Activated CD4-positive, alpha-beta T cell treated with anti-CD3 and anti-CD28 coated beads, Interleukin-2, Interleukin-4, amounts not matched to agents 100 ng/mL and 50 ng/mL, durations not matched to agents 16 hours and 8 hours (primary cell): ENCODE measurements around the gene NAALAD2.
"Not testable (repeated sequence)": the region's sequence is repeated elsewhere in the genome, so short reads cannot be mapped to it uniquely, and the experiment has no call there.

Source experiments
- DNase-seq: peaks from one replicate; pipeline ENCODE4 v3.0.0-alpha.2; 2020; ENCODE audit warnings: low spot score

Gene NAALAD2

GRCh38 chr11:90192869-90193582, 58.6 kb downstream of the NAALAD2 start:
- DNase-seq: no peak

DNA sequence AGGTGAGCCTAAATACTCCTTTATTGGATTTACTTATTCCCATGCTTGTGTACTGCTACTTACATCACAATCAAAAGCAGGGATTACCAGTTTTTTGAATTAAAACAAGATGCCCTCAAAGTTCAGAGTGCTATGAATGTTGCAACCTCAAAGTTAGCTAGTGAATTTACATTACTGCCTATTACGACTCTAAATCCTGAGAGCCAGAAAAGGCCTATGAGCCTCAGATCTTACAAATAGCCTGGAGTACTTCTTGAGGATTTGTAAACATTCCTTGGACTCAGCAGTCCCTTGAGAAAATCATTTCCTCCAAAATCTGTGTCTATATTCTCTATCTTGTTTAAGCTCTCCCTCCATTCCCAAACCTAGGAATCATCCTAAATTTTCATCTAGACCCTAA, 62.9 kb downstream of the NAALAD2 start:
- no peak for DNase-seq

DNA sequence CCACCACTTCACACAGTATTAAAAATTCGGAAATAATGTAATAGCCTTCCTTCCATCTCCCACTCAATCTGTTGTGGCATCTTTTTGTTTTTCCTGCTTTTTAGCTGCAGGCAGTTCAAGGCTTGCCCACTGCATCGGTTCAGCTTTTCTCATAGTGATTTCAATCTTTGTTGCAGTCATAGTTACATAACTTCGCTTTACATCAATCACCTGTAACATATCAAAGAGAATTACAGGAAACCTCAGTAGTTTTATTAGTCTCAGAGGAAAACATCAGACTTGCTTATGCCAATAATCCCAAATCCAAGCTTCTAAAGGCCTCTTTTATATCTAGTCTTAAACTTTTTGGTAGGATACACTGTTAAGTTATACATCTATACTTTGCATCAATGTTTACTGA, 67.9 kb downstream of the NAALAD2 start:
- no peak for DNase-seq

DNA sequence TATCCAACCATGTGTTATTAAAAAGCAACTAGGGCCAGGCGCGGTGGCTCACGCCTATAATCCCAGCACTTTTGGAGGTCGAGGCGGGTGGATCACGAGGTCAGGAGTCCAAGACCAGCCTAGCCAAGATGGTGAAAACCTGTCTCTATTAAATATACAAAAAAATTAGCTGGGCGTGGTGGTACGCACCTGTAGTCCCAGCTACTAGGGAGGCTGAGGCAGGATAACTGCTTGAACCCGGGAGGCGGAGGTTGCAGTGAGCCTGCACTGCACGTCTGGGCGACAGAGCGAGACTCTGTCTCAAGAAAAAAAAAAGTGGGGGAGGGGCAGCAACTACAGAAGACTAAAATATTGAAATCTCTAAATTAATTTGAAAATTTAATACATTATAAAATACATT, 69.9 kb downstream of the NAALAD2 start:
- DNase-seq: no peak

GRCh38 chr11:90204832-90205646, 70.6 kb downstream of the NAALAD2 start:
- peak; percentile 51 for DNase-seq

GRCh38 chr11:90207992-90208391, 73.5 kb downstream of the NAALAD2 start:
- DNase-seq: not testable (repeated sequence)

DNA sequence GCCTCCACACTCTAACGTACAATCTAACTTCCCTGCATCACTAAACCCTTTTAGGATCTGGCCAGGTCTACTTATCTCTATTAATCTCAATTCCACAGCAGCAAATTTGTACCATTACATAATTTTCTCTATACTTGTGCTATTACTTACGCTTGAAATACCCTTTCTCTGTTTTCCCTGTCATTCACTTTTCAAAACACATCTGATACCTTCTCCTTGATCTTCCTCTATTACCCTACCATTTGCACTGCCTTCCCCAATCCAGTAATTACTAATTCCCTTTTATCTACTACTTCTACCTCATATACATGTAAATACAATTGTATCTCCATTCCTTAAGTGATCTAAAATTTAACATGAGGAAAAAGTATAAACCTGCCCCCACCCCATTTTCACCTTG, 74.4 kb downstream of the NAALAD2 start:
- no peak for DNase-seq

GRCh38 chr11:90213322-90213721, 78.9 kb downstream of the NAALAD2 start:
- no peak for DNase-seq

GRCh38 chr11:90216611-90217010, 82.1 kb downstream of the NAALAD2 start:
- no peak for DNase-seq

DNA sequence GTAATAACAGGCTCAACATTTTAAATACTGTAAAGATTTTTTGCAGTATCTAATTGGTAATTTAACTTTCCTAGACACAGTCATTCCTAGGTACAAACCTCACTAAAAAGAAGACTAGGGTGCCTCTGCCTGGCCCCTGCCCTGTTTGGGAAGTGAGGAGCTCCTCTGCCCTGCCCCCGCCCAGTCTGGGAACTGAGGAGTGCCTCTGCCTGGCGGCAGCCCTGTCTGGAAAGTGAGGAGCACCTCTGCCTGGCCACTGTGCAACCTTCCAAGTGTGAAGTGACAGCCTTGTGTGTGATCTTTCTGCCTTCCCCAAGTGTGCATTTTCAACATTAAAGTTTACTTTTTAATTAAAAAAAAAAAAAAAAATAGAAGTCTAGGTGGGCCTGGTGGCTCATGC, 84.1 kb downstream of the NAALAD2 start:
- no peak for DNase-seq

GRCh38 chr11:90219438-90219837, 85.0 kb downstream of the NAALAD2 start:
- DNase-seq: no peak

- peak; percentile 37 for DNase-seq
Measured at GRCh38 chr11:90220391-90220790, 85.9 kb downstream of the NAALAD2 start.

DNA sequence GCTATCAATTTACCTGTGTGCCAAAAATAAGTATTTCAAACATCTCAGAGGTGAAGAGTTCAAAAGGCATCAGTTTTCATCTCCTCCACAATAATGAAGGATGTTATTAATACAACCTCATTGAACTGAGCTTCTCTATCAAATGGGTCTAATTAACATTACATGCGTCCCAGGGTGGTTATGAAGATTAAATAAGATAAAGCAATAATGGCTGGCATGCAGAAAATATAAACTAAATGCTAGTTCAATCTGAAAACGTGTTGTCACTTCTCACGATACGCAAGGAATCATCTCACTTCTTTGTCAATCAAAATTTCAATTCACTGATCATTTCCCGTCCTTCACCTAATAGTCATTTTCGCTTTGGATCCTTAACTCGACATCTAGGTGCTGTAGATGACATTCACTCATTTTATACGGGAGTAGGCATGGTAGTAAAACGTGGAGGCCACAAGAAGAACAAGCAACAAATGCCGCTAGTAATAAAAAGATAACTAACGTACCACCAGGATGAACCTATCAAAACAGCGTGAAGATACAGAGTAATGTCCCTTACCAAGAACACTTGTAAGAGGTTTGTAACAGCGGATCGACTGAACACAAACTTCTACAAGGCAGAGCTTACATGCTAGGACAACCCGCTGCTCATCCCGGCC, 87.5 kb downstream of the NAALAD2 start:
- peak; percentile 9 for DNase-seq

DNA sequence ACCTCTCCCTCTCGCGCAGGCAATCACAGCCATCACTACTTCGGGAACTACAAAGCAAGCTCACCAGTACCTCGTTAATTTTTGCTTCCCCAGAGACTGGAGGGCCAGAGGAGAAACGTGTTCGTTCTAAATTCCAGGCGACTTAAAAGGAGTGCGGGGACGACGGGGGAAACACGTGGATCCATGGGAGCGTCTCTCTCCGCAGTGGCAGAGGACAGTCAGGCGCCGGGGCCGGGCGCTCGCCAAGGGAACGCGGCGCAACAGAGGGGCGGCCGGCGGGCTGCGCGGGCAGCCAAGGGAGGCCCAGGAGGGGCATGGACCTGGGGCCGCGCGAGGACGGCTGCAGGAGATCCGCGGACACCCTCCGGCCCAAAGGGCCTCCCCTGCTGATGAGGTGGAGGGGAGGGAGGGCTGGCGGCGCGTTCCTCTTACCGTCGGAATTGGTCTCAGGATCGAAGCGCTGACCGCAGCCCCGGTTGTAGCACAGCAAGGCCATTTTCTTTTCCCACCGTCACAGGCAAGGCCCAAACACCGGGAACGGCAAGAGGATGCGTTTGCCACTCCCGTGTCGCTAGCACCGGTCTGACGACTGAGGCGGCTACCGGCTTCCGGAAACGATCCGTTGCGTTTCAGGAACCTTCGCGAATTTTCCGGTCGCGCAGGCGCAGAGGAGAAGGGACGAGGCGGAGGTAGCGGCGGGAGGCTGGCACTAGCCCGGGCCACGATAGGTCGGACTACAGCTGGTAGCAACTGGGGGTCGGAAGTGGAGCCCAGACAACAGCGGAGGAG, 88.2 kb downstream of the NAALAD2 start, which contains the start of gene CHORDC1:
Gene CHORDC1 (minus strand): TSS at position 591 of the 789 bp plus-strand sequence. CDS start 95 bp downstream, at position 496.
- peak; percentile 94 for DNase-seq

DNA sequence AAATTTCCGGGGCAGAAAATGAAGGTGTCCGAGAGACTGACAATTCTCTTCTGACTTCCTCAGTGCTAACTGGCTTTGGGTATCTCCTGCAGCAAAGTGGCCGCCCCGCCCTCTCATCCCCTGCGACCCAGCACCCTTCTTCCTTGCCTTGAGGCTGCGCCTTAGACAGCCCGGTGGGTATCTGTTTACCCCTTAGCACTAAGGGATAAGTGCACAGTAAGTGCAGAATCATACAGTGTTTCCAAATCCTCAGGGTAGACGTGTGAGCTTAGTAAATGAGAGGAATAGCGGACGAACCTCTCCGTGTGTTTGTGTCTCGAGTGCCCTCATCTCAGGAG, 88.8 kb downstream of the NAALAD2 start:
- no peak for DNase-seq

DNA sequence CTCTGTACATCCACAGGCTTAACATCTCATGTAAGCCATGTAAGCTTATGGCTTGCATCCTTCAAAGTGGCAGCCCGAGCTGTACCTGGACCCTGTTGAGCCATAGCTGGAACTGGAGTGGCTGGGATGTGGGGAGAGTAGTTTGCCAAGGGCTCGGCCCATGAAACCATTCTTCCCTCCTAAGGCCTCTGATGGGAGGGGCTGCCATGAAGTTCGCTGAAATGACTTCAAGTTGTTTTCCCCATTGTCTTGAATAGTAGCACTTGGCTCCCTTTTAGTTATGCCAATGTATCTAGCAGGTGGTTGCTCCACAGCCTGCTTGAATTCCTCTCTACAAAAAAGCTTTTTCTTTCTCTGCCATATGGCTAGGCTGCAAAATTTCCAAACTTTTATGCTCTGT, 93.6 kb downstream of the NAALAD2 start:
- DNase-seq: no peak

- no peak for DNase-seq
Measured at GRCh38 chr11:90229791-90230190, 95.3 kb downstream of the NAALAD2 start.

DNA sequence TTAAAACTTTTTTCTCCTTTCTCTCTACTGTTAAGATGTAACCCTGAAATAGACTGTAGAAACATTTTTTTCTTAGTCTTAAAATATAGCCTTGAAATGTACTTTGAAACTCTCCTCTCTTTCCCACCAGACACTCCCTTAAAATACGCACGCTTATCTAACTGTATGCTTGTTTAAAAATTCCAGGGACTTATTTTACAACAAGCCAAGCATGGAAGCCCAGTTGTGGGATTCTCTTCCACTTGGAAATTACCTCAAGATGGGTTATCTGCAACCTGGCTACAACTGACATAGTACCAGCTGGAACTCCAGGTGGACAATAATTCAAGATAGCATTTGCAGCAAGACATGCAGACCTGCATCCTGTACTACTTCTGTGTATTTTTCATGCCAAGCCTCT, 100.5 kb downstream of the NAALAD2 start:
- DNase-seq: no peak

DNA sequence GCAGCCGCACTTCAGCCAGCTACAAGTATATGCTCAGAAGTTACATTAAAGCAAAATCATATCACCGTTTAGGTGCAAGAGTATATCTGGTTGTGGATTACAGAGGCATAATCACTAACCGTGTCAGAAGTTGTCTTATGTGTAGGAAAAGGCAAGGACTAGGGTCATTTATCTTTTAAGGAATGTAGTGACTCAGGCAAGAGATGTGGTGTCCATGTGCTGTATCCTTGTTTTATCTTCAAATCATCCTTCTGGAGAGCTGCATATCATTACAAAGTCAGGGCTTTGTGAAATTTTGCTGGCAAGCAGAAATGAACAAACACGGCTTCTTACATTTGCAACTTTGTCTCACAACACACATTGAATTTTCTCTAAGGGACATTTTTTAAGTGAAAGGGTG, 101.1 kb downstream of the NAALAD2 start:
- no peak for DNase-seq

DNA sequence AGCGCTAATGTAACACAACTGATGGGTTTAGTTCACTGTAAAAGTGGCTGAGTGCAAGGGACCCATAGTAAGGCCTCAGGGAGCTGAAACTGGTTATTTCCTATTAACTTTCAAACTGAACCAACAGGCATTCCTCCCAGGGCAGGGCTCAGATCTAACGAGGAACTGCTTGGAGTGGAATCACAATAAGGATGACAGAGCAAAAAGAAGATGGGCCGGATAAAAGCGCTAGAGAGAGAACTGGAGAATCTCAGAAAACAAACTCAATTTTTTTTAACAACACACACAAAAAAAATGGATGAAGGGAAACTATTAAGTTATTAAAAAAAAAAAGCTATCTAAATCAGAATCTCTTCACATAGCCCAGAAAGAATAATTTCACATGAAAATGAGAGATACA, 102.5 kb downstream of the NAALAD2 start:
- DNase-seq: no peak

DNA sequence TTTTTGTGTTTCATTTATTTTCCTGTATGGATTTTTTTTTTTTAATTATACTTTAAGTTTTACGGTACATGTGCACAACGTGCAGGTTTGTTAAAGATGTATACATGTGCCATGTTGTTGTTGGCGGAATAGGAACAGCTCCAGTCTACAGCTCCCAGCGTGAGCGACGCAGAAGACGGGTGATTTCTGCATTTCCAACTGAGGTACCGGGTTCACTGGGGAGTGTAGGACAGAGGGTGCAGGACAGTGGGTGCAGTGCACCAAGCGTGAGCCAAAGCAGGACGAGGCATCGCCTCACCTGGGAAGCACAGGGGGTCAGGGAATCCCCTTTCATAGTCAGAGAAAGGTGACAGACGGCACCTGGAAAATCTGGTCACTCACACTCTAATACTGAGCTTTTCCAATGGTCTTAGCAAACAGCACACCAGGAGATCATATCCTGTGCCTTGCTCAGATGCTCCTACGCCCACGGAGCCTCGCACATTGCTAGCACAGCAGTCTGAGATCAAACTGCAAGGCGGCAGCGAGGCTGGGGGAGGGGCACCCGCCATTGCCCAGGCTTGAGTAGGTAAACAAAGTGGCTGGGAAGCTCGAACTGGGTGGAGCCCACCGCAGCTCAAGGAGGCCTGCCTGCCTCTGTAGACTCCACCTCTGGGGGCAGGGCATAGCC, 105.6 kb downstream of the NAALAD2 start:
- DNase-seq: not testable (repeated sequence)

DNA sequence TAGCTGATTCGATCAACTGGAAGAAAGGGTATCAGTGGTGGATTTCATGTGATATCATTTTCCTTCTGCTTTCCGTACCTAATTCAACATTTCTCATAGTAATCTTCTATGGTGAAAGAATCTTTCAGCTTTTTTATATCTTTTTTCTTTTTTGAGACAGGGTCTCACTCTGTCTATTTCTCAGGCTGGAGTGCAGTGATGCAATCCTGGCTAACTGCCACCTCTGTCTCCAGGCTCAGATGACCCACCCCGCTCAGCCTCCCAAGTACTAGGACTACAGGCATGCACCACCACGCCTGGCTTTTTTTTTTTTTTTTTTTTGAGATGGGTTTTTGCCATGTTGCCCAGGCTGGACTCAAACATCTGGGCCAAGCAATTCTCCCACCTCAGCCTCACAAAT, 107.0 kb downstream of the NAALAD2 start:
- DNase-seq: no peak
